Measurements from ENCODE around the gene KIN.

Gene KIN

GRCh38 chr10:7703140-7703539 is 84.7 kb downstream of the KIN start, which contains the start of gene ITIH2:
ITIH2 (plus strand) TSS chr10:7703316; CDS start chr10:7703435, 119 bp downstream.
- Histone ChIP-seq H3K4me2 (ENCODE audit: low read depth, low read length, poor library complexity, severe bottlenecking) (no peak within 1 kb of the TSS), H3K4me3 (ENCODE audit: low read length, poor library complexity, severe bottlenecking) (no peak within 1 kb of the TSS), H3F3A (ENCODE audit: low read depth) (no peaks in the 10 kb centered on the region), H3K27me3 (ENCODE audit: insufficient read depth, low read length, poor library complexity, severe bottlenecking) (peaks cover 11% of the 10 kb centered on the region), H3K9me2 (replicated peaks; ENCODE audit: low read depth, low read length) (no peaks in the 10 kb centered on the region), H3K36me3 (ENCODE audit: insufficient read depth, low read length) (no peaks in the 10 kb centered on the region), H3K4me1 (ENCODE audit: insufficient read depth, low read length, poor library complexity, severe bottlenecking) (no peaks in the 10 kb centered on the region), H4K20me1 (ENCODE audit: insufficient read depth, low read length, poor library complexity, severe bottlenecking) (no peaks in the 10 kb centered on the region), H2AFZ (ENCODE audit: low read length) (no peak within 1 kb of the TSS), H3K9ac (ENCODE audit: low read depth, low read length, poor library complexity, severe bottlenecking) (no peak within 1 kb of the TSS), H3K9me3 (ENCODE audit: insufficient read depth, low read depth, low read length) (no peaks in the 10 kb centered on the region), H3K79me2 (ENCODE audit: insufficient read depth, low read length) (no peaks in the 10 kb centered on the region)
- TF ChIP-seq CTCF (conservative IDR thresholded peaks at IDR 0.05; ENCODE audit: low read length) (no peak), EZH2phosphoT487 (IDR thresholded peaks at IDR 0.05; ENCODE audit: borderline replicate concordance) (no peak)

GRCh38 chr10:7702288-7702812 is 85.4 kb downstream of the KIN start:
- Histone ChIP-seq H2AFZ (ENCODE audit: low read length) (no peak overlapping the region), H3K9me2 (replicated peaks; ENCODE audit: low read depth, low read length) (no peaks in the 10 kb centered on the region), H3K27me3 (ENCODE audit: insufficient read depth, low read length, poor library complexity, severe bottlenecking) (peaks cover 11% of the 10 kb centered on the region), H4K20me1 (ENCODE audit: insufficient read depth, low read length, poor library complexity, severe bottlenecking) (no peaks in the 10 kb centered on the region), H3K4me3 (ENCODE audit: low read length, poor library complexity, severe bottlenecking) (no peak overlapping the region), H3K4me2 (ENCODE audit: low read depth, low read length, poor library complexity, severe bottlenecking) (no peak overlapping the region), H3K79me2 (ENCODE audit: insufficient read depth, low read length) (no peaks in the 10 kb centered on the region), H3F3A (ENCODE audit: low read depth) (no peaks in the 10 kb centered on the region), H3K4me1 (ENCODE audit: insufficient read depth, low read length, poor library complexity, severe bottlenecking) (no peaks in the 10 kb centered on the region), H3K9me3 (ENCODE audit: insufficient read depth, low read depth, low read length) (no peaks in the 10 kb centered on the region), H3K36me3 (ENCODE audit: insufficient read depth, low read length) (no peaks in the 10 kb centered on the region), H3K9ac (ENCODE audit: low read depth, low read length, poor library complexity, severe bottlenecking) (no peak overlapping the region)
- TF ChIP-seq CTCF (conservative IDR thresholded peaks at IDR 0.05; ENCODE audit: low read length) (no peak), EZH2phosphoT487 (IDR thresholded peaks at IDR 0.05; ENCODE audit: borderline replicate concordance) (no peak)

- no peaks in the 10 kb centered on the region for H3K9me2 ChIP-seq (replicated peaks; ENCODE audit: low read depth, low read length)
- H3K4me1 ChIP-seq (ENCODE audit: insufficient read depth, low read length, poor library complexity, severe bottlenecking): no peaks in the 10 kb centered on the region
- H3K27me3 ChIP-seq (ENCODE audit: insufficient read depth, low read length, poor library complexity, severe bottlenecking): peaks cover 3% of the 10 kb centered on the region
- H3K36me3 ChIP-seq (ENCODE audit: insufficient read depth, low read length): no peaks in the 10 kb centered on the region
- no peaks in the 10 kb centered on the region for H4K20me1 ChIP-seq (ENCODE audit: insufficient read depth, low read length, poor library complexity, severe bottlenecking)
- no peak overlapping the region for H2AFZ ChIP-seq (ENCODE audit: low read length)
- H3K79me2 ChIP-seq (ENCODE audit: insufficient read depth, low read length): no peaks in the 10 kb centered on the region
- H3K4me3 ChIP-seq (ENCODE audit: low read length, poor library complexity, severe bottlenecking): no peak overlapping the region
- H3K4me2 ChIP-seq (ENCODE audit: low read depth, low read length, poor library complexity, severe bottlenecking): no peak overlapping the region
- TF ChIP-seq EZH2phosphoT487 (IDR thresholded peaks at IDR 0.05; ENCODE audit: borderline replicate concordance) (no peak), CTCF (conservative IDR thresholded peaks at IDR 0.05; ENCODE audit: low read length) (no peak)
- H3K9ac ChIP-seq (ENCODE audit: low read depth, low read length, poor library complexity, severe bottlenecking): no peak overlapping the region
- H3F3A ChIP-seq (ENCODE audit: low read depth): no peaks in the 10 kb centered on the region
- no peaks in the 10 kb centered on the region for H3K9me3 ChIP-seq (ENCODE audit: insufficient read depth, low read depth, low read length)
These were observed 86.5 kb downstream of the KIN start for GRCh38 chr10:7701158-7701742.

All from Loucy (cell line).